T-helper 2 cell treated with Interferon-gamma antibody and Interleukin-4, amounts not matched to agents 100 ng/mL and 5 ng/mL, for 36 hours (primary cell): Measurements from ENCODE around the gene PRELID1. TPM values are rescaled to one million over a fixed set of nuclear protein-coding genes. Genes with fewer than 3 reads are reported as not detected.
"Not testable (repeated sequence)": the region's sequence is repeated elsewhere in the genome, so short reads cannot be mapped to it uniquely, and the experiment has no call there.

Source experiments
- intact Hi-C: fragments of 100-400 bp; cut with micrococcal nuclease; formaldehyde crosslinking; loops from one replicate; pipeline ENCODE4 v1.15.1; 2023
- total RNA-seq: library from RNA; stranded (reverse); gene quantifications from 2 replicates; pipeline ENCODE4 v1.2.3, GENCODE V29; 2022

The PRELID1 gene
- total RNA-seq, 1 donor from 2014 or later: 189 TPM

DNA sequence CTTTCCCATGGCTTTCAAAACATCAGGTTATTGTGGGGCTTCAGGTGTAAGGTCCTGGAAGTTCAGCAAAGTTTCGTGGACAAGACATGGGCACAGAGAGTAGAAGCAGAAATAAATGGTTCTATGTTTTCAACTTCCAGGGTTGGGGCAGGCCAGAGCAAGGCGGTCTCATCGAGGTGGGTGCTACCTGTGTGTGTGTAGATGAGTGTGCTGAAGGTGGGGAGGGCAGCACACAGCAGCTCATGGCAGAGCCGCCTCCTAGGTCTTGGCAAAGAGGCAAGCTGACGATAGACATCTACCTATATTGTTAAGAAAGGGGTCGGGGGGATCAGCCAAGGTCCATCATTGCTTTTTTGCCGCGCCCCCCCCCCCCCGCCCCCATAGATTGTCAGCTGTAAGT, 3.9 kb upstream of the PRELID1 start:
- intact Hi-C loops: loop anchor here (5.0 kb wide), 2 partner anchors 187 to 762 kb away; partner anchors contain the start of gene RNF44

DNA sequence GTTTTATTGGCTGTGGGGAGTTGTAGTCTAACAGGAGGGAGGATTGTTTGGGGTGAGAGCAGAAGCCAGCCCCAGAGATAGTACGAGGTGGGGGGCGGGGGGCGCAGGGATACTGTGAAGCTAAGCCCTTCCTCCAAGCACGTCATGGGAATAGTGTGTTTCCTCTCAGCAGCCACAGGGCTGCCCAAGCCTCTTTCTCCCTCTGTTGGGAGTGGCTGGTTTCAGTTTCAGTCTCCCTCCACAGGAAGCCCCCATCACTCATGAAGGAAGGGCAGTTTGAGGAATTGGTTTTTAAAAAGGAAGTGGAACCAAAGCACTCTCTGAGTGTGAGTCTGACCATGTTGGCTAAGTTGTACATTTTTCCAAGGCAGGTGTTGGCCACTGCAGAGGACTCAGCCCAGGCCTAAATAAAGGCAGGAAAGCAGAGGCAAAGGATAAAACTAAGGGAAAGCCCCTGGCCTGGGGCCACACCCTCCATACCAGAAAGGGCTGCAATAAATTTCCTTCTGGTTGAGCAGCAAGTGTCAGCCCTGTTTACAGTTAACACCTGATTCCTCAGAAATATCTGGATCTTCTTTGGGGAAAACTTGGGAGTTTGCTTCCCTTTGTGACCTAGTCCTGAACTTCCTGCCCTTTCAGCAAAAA, 3.2 kb upstream of the PRELID1 start:
- intact Hi-C loops: loop anchor here (5.0 kb wide), 2 partner anchors 188 to 763 kb away; partner anchors contain the start of gene RNF44

DNA sequence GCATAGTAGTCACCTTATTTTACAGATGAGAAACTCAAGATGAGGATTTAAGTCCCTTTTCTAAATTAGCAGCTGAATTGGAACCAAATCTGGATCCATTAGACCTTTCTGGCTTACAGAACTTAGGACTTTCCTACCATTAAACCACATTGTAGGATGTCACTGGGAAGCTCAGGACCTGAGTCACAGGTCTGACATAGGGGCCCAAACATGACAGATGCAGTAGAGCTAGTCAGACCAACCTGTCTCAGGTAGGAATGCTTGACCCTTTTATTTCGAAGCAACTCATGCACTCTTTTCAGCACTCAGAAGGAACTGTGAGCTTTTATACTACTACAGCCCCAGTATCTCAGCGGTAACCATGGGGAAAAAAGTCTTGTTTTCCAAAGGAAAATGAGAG, 2.6 kb upstream of the PRELID1 start:
- intact Hi-C loops: loop anchor here (5.0 kb wide), 2 partner anchors 189 to 764 kb away; partner anchors contain the start of gene RNF44

DNA sequence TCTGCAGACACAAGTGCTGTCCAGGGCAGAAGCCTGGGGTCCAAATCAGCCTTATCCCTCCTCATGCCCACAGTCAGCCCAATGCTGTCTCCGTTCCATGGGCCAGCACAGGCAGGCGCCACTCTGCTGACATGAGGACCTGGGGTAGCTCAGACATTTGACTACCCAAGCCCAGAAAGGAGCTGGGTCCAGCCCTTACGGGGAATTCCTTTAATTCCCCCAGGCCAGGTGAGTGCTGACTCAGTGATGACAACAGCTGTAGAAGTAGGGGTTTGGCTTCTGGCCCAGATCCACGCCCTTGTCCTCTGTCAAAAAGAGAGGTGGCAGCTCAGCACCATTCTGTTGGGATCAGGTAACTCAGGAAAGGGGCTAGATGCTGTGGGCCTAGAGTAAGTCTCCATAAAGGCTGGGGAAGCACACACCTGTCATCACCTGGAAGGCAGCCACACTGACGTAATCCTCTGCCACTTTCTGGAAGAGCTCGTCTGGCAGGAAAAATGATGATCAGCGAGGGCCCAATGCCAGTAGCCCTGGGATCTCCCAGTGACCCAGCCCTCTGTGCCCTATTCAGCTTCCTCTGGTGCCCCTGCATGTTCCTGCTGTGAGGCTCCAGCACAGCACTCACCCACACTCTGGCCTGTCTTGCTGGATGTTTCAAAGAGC, 2.0 kb upstream of the PRELID1 start:
- intact Hi-C loops: loop anchor here (5.0 kb wide), 2 partner anchors 189 to 764 kb away; partner anchors contain the start of gene RNF44

DNA sequence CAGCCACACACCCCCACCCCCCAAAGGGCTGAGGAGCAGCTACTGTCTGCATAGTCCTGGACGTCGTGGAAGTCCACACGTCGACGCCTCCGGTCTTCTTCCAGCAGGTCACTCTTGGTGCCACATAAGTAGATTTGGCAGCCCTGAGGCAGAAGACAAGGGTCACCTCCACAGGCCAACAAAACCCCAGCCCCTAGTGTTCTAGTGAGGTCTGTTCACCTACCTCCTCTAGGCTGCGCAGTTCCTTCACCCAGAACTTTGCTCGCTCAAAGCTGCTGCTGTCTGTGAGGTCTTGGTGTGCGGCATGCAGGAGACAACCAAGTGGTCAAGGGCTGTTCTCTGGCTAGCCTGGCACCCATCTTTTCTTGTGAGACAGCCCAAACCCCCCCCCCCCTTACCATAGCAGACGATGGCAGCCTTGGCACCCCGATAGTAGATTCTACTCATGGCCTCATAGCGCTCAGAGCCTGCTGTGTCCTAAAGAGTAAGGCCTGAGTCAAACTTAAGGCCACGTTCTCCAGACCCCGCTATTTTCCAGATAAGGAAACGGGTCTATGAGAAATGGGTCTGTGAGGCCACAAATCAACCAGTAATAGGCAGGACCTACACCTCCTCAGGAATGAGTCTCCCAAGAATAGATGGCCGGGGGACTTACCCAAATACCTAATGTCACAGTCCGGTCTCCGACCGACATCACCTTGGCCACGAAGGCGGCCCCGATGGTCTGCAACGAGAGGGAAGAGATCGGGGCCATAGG, 1.1 kb upstream of the PRELID1 start:
- intact Hi-C loops: loop anchor here (1.0 to 5.0 kb wide), 4 partner anchors 10 to 765 kb away; partner anchors contain the start of genes NSD1 and RNF44

DNA sequence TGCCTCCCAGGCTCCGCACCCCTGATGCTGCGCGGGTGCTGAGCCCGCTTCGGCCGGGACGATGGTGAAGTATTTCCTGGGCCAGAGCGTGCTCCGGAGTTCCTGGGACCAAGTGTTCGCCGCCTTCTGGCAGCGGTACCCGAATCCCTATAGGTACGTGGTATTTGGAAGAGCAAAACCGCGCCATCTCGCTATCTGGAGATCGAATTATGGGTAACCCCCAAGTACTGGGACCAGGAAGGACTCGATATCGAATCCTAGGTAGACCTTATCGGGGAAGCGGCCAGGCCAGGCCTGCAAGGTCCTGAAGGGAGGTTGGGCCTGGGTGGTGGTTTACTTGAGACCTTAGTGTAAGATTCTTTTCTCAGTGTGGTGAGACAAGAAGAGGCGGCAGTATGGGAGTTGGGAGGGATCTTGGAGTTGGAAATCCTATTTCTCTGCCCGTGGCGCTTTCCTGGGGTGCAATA, 359 bp downstream of the PRELID1 start:
- intact Hi-C loops: loop anchor here (1.0 to 5.0 kb wide), 4 partner anchors 8 to 767 kb away; partner anchors contain the start of genes NSD1 and RNF44

DNA sequence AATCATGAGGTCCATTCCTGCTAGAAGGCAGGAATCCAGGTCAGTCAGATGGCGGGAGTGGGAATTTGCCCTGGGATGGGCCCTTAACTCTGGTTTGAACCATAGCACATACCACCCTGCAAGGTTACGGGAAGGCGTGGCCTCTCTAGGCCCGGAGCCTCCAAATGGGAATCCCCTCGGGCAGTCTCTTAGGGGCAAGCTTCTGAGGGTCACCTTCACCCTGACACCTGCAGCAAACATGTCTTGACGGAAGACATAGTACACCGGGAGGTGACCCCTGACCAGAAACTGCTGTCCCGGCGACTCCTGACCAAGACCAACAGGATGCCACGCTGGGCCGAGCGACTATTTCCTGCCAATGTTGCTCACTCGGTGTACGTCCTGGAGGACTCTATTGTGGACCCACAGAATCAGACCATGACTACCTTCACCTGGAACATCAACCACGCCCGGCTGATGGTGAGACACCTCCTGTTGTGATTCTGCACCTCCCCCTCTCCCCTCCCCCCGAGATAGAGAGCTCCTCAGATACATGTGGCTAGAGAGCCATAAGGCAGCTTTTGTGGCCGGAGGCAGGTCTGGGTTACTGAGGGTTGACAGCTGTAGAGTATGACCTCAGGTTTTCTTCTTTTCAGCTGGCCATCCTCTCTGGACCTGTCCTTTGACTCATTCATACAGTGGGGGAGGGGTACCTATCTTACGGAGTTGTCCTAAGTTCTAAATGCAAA, 957 bp downstream of the PRELID1 start:
- intact Hi-C loops: loop anchor here (5.0 kb wide), 2 partner anchors 192 to 767 kb away; partner anchors contain the start of gene RNF44

DNA sequence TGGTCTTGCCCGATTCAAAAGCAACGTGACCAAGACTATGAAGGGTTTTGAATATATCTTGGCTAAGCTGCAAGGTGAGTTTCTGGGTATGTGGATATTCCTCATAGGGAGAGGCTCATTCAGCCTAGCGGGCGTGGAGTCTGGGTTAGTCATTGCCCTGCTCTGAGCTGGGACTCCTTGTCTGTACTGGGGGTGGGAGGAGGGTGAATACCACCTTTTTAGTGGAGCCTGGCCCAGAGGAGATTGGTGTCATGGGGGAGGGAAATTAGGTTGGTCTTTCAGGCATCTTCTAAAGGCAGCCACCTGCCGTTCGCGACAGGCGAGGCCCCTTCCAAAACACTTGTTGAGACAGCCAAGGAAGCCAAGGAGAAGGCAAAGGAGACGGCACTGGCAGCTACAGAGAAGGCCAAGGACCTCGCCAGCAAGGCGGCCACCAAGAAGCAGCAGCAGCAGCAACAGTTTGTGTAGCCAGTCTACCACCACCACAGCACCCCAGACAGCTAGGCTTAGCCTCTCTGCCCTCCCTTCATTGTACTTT, 2.6 kb downstream of the PRELID1 start:
- intact Hi-C loops: not testable (repeated sequence)

DNA sequence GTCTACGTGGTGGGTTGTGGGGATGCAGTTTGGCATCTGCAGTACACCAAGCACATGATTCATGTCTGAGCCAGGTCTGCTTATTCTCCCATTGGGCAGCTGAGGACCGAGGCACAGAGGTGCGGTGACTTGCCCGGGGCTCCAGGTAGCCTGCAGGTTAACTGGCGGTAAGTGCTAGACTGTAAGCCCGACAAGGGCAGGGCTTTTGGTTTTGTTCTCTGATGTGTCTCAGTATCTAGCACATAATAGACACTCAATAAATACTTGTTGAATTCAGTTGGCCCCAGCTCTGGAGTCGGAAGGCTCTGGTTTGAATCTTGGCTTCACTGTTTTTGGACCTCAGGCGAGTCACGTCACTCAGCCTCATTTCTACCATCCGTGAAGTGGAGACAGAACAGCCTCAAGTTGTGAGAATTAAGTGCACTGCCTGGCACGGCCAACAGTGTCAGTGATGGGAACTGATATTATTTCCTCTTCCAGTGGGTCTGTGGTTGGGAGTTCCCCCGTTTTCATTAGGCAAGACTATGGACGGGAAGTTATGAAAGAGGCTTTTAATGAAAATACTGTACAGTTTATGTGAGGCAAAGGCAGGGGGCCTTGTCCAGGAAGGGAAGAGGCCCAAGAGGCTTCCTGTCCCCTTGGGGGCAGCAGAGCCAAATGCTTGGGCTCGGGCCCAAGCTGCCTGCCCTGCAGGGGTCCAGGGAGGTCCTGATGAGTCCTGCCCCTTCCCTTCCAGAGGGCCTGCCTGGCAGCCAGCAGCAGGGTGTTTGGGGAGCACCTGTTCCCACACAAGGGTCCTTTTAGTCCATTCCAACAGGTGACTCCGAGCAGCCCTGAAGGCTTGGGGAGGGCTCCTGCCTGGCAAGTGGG, 3.3 kb downstream of the PRELID1 start:
- intact Hi-C loops: no loop called here

DNA sequence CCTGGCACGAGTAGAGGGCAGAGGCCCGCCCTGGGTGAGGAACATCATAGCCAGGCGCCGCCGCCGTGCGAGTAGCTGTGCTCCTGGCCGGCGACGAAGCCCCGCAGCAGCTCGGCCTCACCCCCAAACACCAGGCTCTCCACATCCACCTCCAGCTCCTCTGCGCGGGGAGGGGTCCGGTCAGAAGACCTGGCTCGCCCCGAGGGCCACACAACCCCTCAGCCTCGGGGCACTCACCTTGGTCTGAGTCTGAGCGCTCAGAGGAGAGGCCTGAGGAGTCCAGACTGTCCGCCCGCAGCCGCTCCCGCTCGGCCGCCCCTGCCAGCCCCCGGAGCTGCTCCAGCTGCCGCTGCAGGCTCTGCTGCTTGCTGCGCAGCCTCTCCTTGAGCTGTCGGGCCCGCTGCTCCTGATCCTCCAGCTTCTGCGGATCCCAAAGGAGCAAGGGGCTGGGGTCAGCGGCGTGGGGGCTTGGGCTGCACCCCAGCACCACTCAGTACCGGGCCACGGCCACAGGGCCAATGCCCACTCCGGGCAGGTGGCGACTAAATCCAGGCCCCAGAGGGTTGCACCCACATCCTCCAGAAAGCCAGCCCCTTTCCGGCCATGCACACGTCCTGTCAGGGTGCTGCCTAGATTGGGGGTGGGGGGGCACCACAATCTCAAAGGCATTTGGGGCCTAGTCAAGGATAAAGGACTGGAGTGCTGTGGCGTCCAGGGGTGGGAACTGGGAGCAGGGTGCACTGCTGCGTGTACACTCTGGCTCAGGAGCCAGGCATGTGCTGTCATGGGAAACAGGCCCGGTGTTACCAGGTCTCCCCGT, 4.2 kb downstream of the PRELID1 start:
- intact Hi-C loops: no loop called here

DNA sequence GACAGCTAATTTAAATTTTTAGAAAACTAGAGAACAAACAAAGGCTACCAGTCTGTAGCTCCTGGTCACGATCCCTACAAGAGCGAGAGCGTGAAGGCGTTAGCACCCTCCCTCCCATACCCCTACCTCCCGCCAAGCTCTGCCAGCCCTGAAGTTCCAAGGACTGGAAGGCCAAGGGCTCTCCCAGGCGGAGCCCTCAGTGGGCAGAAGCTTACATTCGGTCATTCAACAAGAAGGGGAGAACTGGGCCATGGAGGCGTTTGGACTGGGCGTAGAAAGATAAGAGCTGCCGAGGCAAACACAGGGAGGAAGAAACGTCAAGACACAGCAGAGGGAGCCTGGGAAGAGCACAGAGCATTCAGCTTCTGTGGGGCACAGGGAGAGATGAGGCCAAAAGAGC, 5.1 kb downstream of the PRELID1 start:
- intact Hi-C loops: no loop called here

DNA sequence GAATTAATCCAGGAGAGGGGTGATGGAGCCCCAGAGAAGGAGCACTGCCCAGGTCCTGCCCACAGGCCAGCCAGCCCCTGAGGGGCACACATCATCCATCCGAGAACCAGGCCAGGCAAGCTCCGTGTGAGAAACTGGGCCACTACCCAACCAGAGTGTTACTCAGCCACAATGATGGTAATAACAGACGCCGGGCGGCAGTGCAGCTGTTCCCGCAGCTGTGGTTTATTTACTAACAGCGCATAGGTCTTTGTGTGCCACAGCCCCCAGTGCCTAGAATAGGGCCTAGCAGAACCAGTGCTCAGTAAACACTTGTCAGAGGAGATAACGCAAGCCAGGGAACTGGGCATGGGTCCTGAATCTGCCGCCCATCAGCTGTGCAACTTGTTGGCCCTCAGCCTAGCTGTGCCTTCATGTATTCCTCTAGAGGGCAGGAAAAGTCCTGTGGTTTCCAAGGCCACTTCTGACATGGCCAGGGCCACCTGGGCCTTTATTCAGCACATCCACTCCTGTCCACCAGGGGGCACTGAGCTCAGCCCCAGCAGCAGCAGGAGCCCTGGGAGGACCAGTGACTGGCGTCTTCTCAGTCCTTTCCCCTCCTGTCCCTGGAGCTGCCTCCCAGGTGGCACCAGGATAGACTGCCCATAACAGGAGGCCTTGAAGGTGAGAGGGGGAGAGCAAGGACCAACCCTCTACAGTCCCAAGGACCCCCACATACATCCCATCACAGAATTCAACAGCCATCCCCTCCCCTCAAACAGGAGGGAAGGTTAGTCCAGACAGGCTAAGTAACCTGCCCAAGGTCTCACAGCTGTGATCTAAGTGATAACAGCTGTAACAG, 6.0 kb downstream of the PRELID1 start:
- intact Hi-C loops: no loop called here

DNA sequence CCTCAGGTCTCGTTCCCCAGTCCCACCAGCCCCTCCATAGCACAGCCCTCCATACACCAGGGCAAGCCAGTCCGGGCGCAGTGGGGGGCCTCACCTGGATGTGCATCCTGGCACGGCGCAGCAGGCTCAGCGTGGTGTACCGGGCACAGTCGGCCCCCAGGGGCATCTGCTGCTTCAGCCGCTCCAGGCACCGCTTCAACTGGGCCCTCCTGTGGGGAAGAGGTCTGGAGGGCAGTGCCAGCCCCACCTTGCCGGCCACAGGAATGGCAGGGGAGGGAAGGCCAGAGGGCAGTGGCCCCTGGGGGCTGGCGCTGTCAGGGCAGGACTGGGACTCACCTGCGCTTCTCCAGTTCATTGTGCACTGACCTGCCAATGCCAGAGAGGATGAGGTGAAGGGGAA, 6.7 kb downstream of the PRELID1 start:
- intact Hi-C loops: no loop called here

DNA sequence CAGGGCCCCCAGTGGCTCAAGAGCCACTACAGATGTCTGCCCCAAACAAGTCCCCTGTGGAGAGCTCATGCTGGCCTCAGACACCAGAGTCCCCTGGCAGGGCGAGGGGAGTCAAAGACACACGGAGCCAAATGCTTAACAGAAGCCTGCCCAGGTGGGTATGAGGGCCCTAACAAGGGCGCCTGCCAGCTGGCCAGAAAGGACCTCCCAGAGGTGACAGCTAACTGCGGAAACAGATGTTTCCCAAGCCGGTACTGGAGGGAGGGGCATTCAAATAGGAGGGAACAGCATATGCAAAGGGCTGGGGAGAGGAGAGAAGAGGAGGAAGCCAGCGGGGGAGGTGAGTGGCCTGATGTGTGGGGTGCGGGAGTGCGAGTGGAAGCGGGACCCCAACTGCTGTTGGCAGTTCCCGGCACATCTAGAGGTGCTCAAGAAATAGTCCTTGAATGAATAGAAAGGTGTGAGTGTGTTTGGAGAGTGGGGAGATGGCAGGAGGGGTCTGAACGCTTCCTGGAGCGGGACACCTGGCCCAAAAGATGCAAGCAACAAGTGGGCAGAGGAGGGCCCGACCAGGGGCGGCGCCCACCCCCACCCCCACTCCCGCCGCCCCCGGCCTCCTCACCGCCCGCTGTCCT, 7.3 kb downstream of the PRELID1 start:
- intact Hi-C loops: loop anchor here (1.0 kb wide), 1 partner anchor 115 kb away; the partner anchor contains the start of gene GRK6

DNA sequence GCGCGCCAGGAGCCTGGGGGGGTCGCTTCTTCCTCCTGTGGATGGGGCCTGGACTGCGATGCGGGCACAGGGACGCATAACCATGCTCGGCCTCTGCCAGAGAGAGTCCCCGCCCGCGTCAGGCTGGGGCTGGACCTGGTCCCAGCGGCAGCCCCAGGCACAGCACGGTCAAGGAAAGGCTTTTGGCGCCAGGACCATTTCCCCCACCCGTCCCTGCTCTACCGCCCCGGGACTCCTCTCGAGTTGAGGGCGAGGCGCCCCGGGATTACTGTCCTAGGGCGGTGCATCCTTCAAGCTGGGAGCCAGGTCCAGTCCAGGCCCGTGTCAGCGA, 7.8 kb downstream of the PRELID1 start:
- intact Hi-C loops: loop anchor here (1.0 kb wide), 1 partner anchor 115 kb away; the partner anchor contains the start of gene GRK6

DNA sequence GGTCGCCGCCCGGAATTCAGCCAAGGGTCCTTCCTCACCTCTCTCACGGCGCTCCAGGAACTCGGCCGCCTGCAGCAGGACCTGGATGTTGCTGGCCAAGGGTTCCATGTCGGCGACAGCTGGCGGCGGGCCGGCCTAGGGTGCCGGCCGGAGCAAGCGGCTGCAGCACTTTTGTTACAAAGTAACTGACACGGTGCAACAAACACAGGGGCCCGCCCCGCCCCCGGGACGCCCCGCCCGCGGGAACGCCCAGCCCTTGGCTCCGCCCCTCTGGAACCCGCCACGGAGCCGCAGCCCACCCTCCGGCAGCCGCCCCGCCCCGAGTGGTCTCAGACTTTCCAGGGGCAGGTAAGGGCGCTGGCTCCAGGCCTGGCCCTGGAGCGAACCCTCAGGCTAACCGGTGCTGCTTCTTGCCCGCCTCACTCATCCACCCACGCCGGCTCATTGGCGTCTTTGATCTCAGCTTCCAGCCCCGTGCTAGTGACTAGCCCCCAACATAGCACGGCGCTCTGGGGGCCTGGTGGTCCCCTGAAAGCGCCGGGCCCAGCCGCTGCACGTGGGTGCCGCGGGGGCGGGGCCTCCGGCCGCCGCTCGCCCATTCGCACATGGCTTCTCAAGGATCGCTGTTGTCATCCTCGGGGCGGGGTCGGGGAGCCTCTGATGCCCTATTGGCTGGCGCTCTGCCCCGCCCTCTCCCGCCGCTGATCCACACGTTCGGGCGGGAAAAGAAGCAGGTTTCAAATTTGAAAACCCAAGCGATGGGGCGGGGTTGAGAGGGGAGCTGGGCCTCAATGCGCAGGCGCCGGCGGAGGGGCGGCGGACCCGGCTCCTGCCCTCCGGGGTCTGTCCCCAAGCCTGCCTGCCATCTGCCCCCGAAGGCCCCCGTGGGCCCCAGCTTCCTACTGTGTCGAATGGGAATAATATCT, 8.4 kb downstream of the PRELID1 start, which contains the start of gene MXD3:
MXD3 (minus strand) TSS at position 176 of the 926 bp plus-strand sequence; CDS start at position 108, 68 bp downstream.
- intact Hi-C loops: loop anchor here (1.0 to 2.0 kb wide), 6 partner anchors 9 to 665 kb away; partner anchors contain the start of genes GRK6, LMAN2, PDLIM7 and PRELID1
